ENCODE measurements around the gene RGS11.

RGS11 gene

DNA sequence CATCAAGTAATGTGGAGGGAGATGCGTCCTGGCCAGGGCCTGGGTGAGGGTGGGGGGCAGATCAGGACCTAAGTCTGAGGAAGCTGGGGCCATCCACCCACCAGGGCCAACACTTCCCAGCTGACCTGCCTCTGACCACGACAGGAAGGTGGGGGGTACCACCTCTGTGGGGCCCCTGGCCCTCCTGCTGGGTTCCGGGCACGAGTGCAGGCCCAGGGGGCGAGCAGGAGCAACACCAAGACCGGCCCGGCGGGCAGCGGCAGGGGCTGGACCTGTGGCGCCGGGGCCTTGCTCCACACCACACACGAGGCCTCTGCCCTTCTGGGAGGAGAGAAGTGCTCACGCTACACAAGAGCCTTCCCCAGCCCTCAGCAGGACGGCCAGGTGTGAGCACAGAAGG is 20.5 kb upstream of the RGS11 start:
- no peak for DNase-seq

DNA sequence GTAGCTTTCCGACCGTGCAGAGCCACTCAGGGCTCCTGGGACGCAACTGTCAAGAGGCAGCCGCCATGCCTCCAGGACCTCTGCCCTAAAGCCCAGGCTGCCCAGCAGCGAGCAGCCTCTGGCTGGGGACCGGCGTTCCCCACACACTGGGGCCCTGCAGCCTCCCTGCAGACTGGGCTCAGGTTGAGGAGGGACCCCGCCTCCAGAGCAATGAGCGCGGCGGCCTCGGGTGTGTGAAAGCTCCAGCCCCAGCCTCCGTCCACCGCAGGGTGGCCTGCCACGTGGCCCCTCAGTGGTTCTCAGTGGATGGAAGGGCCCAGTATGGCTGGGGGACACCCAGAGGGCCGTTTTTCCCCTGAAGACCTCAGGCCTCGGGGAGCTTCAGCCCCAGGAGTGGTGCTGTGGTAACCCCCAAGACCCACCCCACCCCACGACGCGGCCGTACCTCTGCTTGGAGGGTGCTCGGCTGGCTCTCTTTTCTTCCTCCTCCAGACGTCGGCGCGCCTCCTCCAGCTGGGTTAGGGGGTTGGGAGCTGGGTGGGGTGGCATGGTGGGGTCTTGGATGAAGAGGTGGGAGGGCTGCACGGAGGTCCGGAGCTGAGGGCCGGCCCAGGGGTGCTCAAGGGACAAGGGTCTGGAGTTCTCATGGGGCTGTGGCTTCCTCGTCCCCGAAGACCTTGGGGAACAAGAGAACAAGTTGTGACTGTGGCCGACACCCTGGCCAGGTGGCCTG is 17.5 kb upstream of the RGS11 start:
- no peak for DNase-seq

DNA sequence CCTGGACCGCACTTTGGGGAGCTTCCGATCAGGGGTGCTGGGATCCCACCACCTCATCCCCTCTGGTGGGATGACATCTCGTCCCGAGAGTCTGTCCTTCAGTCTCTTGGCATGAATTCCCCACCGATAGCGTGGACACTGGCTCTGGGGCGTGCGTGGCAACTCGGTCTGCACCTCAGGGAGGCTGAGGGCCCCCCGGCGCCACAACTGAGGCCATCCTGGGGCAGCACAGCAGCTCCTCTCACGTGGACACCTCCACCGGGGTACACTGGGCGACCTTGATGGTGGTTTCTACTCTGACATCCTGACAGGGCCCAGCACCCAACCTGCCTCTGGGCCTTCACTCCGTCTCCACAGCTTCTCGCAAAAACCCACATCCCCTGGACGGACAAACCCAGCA is 15.8 kb upstream of the RGS11 start:
- no peak for DNase-seq

DNA sequence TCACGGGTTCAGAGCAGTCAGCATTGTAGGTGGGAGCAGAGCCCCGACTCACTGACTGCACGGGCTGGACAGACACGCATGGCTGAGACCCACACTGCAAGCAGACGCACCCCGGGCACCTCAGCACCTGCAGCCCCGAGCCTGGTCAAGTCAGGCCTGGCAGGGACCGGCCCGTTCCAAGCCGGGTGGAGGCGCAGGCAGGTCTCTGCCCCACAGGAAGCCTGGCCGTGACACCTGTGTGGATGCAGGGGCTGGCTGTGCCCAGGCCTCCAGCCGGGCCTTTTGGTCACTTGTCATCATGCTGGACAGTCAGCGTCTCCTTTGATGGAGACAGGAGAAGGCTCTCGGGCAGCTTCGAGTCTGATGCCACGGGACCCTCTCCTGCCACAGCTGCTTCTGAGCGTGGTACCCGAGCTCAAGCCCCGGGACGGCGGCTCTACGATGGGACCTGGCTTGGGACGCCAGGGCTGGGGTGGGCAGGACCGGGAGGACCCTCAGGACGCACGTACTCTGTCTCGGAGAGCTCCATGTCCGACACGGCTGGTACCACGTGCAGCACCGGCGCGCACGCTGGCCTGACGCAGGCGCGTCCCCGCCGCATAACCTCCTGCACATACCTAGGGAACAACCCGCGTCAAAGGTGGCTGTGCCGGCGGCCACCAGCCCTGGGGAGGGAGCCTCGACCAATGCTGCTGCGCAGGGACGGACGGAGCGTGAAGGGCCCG is 15.1 kb upstream of the RGS11 start:
- no peak for DNase-seq

DNA sequence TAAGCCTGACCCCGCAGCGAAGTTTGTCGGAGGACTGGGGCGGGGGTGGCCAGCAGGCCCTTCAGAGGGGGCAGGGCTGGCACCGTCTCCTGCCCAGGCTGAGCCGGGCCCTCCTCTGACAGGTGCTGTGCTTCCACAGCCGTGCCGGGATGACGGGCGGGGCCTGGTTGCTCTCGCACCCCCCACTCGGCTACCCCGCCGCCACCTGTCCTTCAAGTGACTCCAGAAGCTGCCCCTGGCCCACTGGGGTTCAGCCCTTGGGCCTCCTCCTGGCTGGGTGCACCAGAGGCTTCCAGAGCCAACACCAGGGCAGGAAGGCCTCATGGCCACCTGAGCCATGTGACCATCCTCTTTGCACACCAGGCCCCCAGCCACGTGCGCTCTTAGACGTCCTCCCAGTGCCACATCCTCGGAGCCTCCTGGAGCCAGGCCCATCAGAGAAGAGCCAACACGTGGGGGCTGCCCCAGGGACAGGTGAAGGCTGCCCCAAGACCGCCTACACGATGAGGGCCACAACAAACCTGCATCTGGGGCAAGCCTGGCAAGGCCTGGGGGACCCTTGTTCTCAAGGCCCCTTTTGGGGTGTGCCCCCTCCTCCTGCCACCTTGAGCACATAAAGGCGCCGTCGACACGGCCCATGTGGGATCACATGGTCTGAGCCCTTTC is 14.4 kb upstream of the RGS11 start:
- DNase-seq, result no peak

DNA sequence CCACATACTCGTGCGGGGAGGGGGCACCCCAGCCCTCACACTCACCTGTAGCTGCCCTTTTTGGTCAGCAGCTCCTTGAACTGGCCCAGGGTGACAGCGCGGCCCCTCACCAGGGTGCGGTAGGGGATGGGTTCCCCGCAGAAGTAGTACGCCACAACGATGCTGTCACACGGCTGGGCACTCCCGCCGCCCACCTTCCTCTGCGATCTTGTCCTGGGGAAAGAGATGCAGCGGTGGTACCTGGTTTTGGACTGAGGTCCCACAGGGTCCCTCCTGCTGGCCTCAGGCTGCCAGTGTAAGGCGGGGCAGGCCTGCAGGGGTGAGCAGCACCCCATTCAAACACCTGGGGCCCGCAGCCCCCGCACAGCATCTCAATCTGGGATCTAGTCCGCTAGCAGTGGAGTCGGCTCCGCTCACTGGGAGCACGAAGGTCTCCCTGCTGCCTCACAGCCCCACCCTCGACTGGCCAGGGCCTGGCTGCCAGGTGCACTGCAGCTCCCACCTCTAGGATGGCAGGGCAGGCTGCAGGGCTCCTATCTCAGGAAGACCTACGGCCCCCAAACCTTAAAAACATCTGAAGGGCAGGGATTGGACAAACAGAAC is 13.8 kb upstream of the RGS11 start:
- DNase-seq, result no peak

DNA sequence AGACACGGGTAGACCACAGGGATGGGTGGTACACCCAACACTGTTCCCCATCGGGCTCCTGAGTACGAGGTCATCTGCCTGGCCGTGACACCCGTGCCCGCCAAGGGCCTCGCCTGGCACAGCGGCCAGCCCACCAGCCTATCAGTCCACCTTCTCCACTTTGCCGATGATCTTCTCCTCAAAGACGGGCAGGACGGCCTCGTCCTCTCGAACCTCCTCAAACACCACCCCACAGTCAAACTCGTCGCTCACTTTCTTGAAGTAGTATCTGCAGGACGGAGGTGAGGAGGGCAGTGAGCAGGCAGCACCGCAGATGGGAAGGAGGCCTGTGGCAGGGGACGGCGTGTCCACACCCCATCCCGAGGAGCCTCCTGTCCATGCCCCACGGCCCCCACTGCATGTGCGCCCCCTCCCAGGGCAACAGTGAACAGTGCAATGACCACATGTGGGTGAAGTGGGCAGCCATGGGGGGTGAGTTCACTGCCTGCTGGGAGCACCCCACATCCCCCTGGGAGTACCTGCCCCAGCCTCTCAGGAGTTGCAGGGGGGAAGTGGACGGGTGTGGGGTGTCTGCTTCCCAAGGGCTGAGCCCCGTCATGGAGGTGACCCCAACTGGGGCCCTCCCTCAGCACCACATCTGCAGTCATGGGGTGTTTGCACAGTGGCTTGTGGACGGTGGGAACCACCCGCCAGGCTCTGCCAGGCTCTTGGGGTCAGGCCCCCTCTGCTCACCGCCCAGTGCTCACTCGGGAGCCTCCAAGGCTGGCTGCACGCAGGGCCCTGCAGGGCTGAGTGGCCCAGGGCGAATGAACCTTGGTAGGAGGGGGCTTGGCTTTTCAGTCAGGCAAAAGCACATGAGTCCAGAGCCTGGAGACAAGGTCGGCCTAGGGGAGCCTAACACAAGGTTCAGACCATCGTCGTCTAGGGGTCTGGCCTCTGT is 12.5 kb upstream of the RGS11 start:
- DNase-seq, result no peak

DNA sequence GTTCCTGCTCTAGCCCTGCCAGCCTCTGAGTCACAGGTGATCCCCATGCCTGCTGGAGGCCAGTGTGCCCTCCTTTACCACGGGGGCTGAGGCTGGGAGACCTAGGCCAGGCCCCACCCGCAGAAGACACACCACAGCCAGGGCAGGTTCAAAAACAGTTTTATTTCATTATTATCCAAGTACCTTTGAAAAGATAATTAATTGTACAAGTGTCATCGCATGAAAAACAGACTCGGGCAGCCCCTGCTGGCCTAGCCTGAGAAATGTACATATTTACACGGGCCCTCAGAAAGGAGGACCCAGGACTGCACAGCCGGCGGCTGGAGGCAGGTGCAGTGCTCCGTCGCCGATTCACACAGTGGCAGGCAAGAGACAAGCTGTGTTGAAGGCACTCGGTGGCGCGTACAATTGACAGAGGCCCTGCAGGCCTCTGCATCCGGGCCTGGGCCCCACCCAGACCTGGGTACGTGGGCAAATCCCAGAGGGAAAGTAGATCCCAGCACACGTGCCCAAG is 11.6 kb upstream of the RGS11 start:
- DNase-seq, result no peak

DNA sequence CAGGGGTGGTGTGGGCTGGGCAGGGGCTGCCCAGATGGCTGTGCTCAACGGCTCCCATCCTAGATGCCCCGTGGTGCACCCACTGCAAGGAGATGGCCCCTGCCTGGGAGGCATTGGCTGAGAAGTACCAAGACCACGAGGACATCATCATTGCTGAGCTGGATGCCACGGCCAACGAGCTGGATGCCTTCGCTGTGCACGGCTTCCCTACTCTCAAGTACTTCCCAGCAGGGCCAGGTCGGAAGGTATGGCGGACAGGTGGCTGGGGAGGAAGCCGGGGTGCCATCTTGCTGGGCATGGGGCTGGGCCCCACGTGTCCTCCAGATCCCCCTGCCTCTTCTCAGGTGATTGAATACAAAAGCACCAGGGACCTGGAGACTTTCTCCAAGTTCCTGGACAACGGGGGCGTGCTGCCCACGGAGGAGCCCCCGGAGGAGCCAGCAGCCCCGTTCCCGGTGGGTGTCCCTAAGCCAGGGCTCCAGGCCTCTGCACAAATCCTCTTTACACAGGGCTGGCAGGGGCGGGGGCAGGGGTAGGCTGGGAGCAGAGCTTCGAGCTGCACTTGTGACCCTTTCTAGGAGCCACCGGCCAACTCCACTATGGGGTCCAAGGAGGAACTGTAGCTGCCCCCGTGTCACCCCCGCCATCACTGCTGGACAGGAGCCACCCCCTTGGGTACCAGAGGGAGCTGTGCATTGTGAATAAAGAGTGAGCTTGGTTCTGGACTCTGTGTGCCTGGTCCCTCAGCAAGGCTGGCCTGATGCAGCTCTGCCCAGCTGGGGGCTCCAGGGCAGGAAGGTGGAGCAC is 10.9 kb upstream of the RGS11 start:
- DNase-seq, result no peak

DNA sequence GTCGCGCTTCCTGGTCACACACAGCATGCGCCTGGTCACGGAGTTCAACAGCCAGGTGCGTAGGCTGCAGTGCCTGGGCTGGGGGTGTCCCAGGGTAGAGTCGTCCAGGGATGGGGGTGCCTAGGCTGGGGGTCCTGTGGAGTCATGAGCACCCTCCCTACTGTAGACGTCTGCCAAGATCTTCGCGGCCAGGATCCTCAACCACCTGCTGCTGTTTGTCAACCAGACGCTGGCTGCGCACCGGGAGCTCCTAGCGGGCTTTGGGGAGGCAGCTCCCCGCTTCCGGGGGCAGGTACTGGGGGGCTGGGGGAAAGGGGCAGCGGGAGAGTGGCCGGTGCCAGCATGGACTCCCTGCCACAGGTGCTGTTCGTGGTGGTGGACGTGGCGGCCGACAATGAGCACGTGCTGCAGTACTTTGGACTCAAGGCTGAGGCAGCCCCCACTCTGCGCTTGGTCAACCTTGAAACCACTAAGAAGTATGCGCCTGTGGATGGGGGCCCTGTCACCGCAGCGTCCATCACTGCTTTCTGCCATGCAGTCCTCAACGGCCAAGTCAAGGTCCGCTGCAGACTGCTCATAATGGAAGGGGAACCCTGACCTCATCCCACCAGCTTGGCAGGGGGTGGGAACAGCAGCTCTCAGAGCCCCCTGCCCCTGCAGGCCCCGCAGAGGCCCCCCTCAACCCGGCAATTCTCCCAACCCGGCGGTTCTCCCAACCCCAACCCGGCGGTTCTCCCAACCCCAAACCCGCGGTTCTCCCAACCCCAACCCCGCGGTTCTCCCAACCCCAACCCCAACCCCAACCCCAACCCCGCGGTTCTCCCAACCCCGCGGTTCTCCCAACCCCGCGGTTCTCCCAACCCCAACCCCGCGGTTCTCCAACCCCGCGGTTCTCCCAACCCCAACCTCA is 9.7 kb upstream of the RGS11 start:
- no peak for DNase-seq

DNA sequence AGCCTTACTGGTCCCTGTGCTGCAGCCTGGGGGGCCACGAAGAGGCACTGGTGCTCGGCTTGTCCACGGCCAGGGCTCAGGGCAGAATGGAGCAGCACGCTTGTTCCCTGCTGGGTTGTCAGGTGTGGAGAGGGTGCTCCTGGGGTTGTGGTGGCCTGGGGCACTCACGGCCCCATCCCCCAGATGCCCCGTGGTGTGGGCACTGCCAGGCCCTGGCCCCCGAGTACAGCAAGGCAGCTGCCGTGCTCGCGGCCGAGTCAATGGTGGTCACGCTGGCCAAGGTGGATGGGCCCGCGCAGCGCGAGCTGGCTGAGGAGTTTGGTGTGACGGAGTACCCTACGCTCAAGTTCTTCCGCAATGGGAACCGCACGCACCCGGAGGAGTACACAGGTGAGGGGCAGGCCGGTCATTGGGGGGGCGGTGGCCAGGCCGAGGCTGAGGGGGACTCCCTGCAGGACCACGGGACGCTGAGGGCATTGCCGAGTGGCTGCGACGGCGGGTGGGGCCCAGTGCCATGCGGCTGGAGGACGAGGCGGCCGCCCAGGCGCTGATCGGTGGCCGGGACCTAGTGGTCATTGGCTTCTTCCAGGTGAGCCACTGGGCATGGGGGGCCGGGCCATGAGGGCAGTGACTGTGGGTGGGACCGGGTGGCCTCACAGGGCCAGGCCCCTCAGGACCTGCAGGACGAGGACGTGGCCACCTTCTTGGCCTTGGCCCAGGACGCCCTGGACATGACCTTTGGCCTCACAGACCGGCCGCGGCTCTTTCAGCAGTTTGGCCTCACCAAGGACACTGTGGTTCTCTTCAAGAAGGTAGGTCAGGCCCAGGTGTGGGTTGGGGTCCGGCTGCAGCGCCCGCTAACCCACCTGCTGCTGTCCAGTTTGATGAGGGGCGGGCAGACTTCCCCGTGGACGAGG is 8.7 kb upstream of the RGS11 start:
- DNase-seq, result no peak

DNA sequence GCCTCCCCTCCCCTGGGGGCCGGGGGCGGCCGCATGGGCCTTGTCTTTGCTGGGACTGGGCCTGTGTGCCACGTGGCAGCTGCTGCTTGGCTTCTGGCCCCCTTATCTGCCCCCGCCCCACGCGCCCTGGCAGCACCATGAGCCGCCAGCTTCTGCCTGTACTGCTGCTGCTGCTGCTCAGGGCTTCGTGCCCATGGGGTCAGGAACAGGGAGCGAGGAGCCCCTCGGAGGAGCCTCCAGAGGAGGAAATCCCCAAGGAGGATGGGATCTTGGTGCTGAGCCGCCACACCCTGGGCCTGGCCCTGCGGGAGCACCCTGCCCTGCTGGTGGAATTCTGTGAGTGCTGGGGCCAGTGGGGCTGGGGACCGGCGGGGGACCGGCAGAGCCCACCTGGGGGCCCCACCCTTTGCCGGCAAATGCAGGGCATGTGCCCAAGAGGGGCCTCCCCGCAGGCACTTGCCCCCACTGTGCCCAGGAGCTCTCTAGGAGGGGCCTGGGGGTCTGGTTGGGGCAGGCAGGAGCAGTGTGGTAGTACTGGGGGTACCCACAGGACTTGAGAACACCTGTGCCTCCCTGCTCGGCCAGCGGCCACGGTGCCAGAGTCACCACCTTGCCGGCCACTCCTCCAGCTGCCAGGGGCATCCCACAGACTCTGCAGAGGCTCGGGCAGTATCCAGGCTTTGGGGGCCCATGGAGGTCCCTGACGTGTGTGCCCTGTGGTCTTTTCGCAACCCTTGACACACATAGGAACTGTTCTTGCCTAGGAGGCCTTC is 7.5 kb upstream of the RGS11 start, which contains the start of gene PDIA2:
Gene PDIA2, plus strand, starts transcription at position 132 of the 773 bp plus-strand sequence. Its CDS starts 6 bp downstream, at position 138.
- DNase-seq, result no peak

DNA sequence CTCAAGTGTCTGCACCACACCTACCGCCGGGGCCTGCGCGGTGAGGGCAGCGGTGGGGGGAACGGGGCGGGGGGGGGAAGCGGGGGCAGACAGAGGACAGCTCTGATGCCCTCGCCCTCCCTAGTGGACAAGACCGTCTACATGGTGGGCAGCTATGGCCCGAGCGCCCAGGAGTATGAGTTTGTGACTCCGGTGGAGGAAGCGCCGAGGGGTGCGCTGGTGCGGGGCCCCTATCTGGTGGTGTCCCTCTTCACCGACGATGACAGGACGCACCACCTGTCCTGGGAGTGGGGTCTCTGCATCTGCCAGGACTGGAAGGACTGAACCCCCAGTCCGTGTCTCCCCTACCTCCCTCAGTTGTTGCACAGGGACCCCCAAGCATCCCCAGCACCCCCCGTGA is 6.7 kb upstream of the RGS11 start:
- DNase-seq, result no peak

DNA sequence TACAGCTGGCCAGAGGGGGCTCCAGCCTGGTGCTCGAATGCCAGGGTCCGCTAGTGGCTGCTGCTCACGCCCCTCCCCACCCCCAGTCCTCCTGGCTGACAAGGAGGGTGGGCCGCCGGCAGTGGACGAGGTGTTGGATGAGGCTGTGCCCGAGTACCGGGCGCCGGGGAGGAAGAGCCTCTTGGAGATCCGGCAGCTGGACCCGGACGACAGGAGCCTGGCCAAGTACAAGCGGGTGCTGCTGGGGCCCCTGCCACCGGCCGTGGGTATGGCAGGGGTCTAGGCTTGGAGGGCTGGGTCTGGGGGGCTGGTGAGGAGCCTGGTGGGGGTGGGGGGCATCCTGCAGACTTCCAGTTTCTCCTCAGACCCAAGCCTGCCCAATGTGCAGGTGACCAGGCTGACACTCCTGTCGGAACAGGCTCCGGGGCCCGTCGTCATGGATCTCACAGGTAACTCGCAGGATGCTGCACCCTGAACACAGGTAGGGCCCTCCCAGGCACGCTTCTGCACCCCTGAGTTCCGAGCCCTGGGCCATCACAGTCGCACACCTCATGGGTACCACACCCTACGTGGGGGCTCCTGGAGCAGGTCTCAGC is 6.0 kb upstream of the RGS11 start:
- DNase-seq, result no peak

DNA sequence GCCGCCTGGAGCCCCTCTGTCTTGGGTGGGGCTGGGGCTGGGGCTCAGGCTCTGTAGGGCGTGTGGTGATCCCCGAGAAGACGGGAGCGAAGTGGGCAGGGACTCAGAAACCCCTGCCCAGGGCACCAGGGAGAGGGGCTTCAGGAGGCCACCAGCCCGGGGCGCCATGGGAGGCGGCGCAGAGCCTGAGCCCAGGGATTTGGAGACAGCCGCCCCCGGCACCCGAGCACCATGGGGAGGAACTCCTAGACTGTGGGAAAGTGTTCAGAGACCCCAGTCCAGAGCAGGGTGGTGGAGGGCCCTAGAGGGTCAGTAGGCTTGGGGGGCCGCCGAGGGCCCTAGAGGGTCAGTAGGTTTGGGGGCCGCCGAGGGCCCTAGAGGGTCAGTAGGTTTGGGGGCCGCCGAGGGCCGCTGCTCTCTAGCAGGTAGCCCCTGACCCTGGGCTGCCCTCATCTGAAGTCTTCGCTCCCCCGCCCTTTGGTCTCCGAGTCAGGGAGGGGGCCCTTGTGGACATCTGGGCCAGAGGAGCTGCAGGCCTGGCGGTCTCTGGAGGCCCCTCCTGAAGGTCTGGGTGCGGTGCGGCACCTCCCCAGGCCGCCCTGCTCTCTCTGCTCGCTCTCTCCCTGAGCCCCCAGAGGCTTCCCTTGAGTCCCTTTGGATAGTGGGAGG is 5.4 kb upstream of the RGS11 start:
- DNase-seq, result no peak

DNA sequence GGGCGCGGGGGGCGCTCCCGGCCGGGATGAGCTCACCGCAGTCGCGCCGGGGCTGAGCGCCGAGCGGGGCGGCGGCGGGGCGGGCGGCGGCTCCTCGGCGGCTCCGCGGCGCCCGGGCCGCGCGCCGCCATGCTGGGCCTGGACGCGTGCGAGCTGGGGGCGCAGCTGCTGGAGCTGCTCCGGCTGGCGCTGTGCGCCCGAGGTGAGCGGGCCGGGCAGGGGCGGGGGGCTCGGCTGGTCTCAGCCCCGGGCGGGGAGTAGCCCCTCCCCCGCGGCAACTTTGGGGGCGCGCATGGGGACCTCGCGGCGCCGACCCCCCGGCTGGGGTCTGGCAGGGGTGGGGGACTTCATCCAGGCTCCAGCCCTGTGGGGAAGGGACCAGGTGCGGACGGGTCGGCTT is 4.8 kb upstream of the RGS11 start, which contains the start of gene ARHGDIG:
Gene ARHGDIG, plus strand, starts transcription at position 40 of the 400 bp plus-strand sequence. Its CDS starts 90 bp downstream, at position 130.
- no peak for DNase-seq

DNA sequence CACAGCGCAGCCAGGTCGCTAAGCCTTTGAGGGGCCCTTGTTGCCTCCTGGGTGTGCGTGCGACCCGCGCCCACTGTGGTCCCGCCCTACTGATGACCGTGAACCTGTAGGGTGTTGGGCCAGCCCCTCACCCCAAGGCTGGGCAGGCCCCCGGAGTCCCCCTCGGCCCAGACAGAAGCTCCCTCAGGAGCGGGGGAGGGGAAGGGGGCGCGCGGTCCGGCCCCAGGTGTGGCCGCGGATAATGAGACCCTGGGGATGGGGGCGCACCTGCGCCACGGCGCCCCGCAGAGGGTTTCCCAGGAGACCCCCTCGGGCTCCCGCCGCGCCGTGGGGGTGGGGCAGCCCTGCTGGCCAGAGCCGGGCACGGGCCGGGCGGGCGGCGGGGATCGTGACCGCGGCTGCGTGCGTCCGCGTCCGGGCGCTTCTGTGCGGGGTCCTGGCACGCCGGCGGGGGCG is 4.3 kb upstream of the RGS11 start:
- no peak for DNase-seq
